ENCODE measurements around the gene MED25.

DNA sequence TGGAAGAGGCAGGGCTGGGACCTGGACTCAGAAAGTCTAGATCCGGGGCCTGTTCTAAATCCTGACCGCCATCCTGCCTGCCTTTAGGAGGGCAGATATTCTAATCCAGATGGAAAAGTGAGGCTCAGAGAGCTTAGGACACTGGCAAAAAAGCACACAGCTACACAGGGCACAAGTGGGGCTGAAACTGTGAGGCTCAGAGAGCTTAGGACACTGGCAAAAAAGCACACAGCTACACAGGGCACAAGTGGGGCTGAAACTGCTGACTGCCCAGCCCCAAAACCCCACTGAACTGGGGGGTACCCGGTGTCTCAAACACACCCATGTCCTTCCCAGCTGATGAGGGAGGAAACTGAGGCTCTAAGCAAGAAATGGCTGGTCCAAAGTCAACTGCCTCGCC, 57.1 kb downstream of the MED25 start:
- TF ChIP-seq, protein P1, sequence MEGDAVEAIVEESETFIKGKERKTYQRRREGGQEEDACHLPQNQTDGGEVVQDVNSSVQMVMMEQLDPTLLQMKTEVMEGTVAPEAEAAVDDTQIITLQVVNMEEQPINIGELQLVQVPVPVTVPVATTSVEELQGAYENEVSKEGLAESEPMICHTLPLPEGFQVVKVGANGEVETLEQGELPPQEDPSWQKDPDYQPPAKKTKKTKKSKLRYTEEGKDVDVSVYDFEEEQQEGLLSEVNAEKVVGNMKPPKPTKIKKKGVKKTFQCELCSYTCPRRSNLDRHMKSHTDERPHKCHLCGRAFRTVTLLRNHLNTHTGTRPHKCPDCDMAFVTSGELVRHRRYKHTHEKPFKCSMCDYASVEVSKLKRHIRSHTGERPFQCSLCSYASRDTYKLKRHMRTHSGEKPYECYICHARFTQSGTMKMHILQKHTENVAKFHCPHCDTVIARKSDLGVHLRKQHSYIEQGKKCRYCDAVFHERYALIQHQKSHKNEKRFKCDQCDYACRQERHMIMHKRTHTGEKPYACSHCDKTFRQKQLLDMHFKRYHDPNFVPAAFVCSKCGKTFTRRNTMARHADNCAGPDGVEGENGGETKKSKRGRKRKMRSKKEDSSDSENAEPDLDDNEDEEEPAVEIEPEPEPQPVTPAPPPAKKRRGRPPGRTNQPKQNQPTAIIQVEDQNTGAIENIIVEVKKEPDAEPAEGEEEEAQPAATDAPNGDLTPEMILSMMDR (IDR thresholded peaks at IDR 0.05; ENCODE audit: insufficient read depth, low read length) = no peak
- TF ChIP-seq, protein P2, sequence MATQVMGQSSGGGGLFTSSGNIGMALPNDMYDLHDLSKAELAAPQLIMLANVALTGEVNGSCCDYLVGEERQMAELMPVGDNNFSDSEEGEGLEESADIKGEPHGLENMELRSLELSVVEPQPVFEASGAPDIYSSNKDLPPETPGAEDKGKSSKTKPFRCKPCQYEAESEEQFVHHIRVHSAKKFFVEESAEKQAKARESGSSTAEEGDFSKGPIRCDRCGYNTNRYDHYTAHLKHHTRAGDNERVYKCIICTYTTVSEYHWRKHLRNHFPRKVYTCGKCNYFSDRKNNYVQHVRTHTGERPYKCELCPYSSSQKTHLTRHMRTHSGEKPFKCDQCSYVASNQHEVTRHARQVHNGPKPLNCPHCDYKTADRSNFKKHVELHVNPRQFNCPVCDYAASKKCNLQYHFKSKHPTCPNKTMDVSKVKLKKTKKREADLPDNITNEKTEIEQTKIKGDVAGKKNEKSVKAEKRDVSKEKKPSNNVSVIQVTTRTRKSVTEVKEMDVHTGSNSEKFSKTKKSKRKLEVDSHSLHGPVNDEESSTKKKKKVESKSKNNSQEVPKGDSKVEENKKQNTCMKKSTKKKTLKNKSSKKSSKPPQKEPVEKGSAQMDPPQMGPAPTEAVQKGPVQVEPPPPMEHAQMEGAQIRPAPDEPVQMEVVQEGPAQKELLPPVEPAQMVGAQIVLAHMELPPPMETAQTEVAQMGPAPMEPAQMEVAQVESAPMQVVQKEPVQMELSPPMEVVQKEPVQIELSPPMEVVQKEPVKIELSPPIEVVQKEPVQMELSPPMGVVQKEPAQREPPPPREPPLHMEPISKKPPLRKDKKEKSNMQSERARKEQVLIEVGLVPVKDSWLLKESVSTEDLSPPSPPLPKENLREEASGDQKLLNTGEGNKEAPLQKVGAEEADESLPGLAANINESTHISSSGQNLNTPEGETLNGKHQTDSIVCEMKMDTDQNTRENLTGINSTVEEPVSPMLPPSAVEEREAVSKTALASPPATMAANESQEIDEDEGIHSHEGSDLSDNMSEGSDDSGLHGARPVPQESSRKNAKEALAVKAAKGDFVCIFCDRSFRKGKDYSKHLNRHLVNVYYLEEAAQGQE (IDR thresholded peaks at IDR 0.05; ENCODE audit: insufficient replicate concordance, low read depth) = no peak
